Measurements from ENCODE around the gene ANXA11.

GRCh38 chr10:80159166-80159873, 46.0 kb downstream of the ANXA11 start:
- TF ChIP-seq POLR2A (IDR thresholded peaks at IDR 0.05), result no peak
- TF ChIP-seq CTCF (IDR thresholded peaks at IDR 0.05), result no peak
- TF ChIP-seq POLR2AphosphoS5 (IDR thresholded peaks at IDR 0.05), result no peak

All from stomach (tissue), 4 donors.